HEK293 (cell line): Measurements from ENCODE around the gene ITIH2.
"Not testable (repeated sequence)": the region's sequence is repeated elsewhere in the genome, so short reads cannot be mapped to it uniquely, and the experiment has no call there.

Experiments used
- CTCF ChIA-PET: fragments of 350-600 bp; formaldehyde crosslinking; extraction: SDS; loops from one replicate; lab custom pipeline; 2021; ENCODE audit warnings: antibody characterized with exemption; lab: Yijun Ruan, JAX
- POLR2A ChIA-PET: fragments of 300-600 bp; formaldehyde crosslinking; extraction: SDS; loops from one replicate; lab custom pipeline; 2020; ENCODE audit warnings: antibody characterized with exemption, inconsistent platforms; lab: Yijun Ruan, JAX
- H3K27ac ChIP-seq: fragments of 200-500 bp; sonication (Bioruptor generic); 2 replicates; pipeline ENCODE4 v1.5.1; 2014; ENCODE audit warnings: low read depth, low read length, control low read depth, inconsistent platforms; ENCODE audit errors: extremely low read depth
- H3K36me3 ChIP-seq, 2 experiments: fragments of 200-500 bp in 1 of 2; sonication (Bioruptor generic) in 1 of 2; 1 replicate in 1 of 2; 2 replicates in 1 of 2; pipeline ENCODE4 v1.5.1; 2014 to 2017; ENCODE audit warnings: inconsistent platforms in 2 of 2, low read length in 2 of 2; ENCODE audit not compliant: control insufficient read depth in 2 of 2, insufficient read depth in 1 of 2
- H3K4me1 ChIP-seq: fragments of 200-500 bp; sonication (Bioruptor generic); 2 replicates; pipeline ENCODE4 v1.5.1; 2014; ENCODE audit warnings: mild to moderate bottlenecking, low read length, inconsistent platforms; ENCODE audit not compliant: control insufficient read depth, insufficient read depth
- H3K4me3 ChIP-seq: 2 replicates; pipeline ENCODE4 v1.5.1; 2011; ENCODE audit warnings: low read depth, mild to moderate bottlenecking, control low read depth, low read length, moderate library complexity
- H3K9me3 ChIP-seq: fragments of 200-500 bp; sonication (Bioruptor generic); 2 replicates; pipeline ENCODE4 v1.5.1; 2014; ENCODE audit warnings: low read depth, low read length, inconsistent platforms; ENCODE audit not compliant: control insufficient read depth, insufficient read depth
- GLIS1 ChIP-seq: fragments of 450-650 bp; formaldehyde crosslinking; IDR thresholded peaks from 2 replicates; pipeline ENCODE4 v1.5.1; 2016; ENCODE audit warnings: missing biosample characterization, missing genetic modification characterization
- OVOL3 ChIP-seq: fragments of 450-650 bp; formaldehyde crosslinking; IDR thresholded peaks from 2 replicates; pipeline ENCODE4 v1.5.1; 2016; ENCODE audit warnings: missing biosample characterization, missing genetic modification characterization
- SETDB1 ChIP-seq: IDR thresholded peaks from one replicate; pipeline ENCODE4 v1.6.1; 2017; ENCODE audit warnings: mild to moderate bottlenecking, low read length, moderate library complexity, mixed read lengths; ENCODE audit not compliant: insufficient read length
- YY2 ChIP-seq: fragments of 450-650 bp; formaldehyde crosslinking; IDR thresholded peaks from 2 replicates; pipeline ENCODE4 v1.5.1; 2016; ENCODE audit warnings: missing biosample characterization, missing genetic modification characterization
- ZBTB20 ChIP-seq: fragments of 450-650 bp; formaldehyde crosslinking; IDR thresholded peaks from 2 replicates; pipeline ENCODE4 v1.5.1; 2016; ENCODE audit warnings: missing biosample characterization, missing genetic modification characterization
- ZBTB21 ChIP-seq: fragments of 450-650 bp; formaldehyde crosslinking; IDR thresholded peaks from 2 replicates; pipeline ENCODE4 v1.5.1; 2017; ENCODE audit warnings: missing biosample characterization, missing genetic modification characterization
- ZEB2 ChIP-seq: fragments of 450-650 bp; formaldehyde crosslinking; IDR thresholded peaks from 2 replicates; pipeline ENCODE4 v1.5.1; 2016; ENCODE audit warnings: missing biosample characterization, missing genetic modification characterization
- ZNF10 ChIP-seq: fragments of 450-650 bp; formaldehyde crosslinking; IDR thresholded peaks from 2 replicates; pipeline ENCODE4 v1.5.1; 2017; ENCODE audit warnings: missing biosample characterization, missing genetic modification characterization
- ZNF112 ChIP-seq: fragments of 450-650 bp; formaldehyde crosslinking; IDR thresholded peaks from 2 replicates; pipeline ENCODE4 v1.5.0; 2017; ENCODE audit warnings: missing biosample characterization, missing genetic modification characterization
- ZNF146 ChIP-seq: fragments of 450-650 bp; formaldehyde crosslinking; IDR thresholded peaks from 2 replicates; pipeline ENCODE4 v1.5.1; 2016; ENCODE audit warnings: missing biosample characterization, missing genetic modification characterization
- ZNF16 ChIP-seq: fragments of 450-650 bp; formaldehyde crosslinking; IDR thresholded peaks from 2 replicates; pipeline ENCODE4 v1.5.1; 2016; ENCODE audit warnings: low read depth, missing biosample characterization, missing genetic modification characterization
- ZNF211 ChIP-seq: fragments of 450-650 bp; formaldehyde crosslinking; IDR thresholded peaks from 2 replicates; pipeline ENCODE4 v1.5.1; 2016; ENCODE audit warnings: low read depth, missing biosample characterization, missing genetic modification characterization
- ZNF221 ChIP-seq: fragments of 450-650 bp; formaldehyde crosslinking; IDR thresholded peaks from 2 replicates; pipeline ENCODE4 v1.5.1; 2017; ENCODE audit warnings: missing biosample characterization, missing genetic modification characterization, borderline replicate concordance
- ZNF223 ChIP-seq: fragments of 450-650 bp; formaldehyde crosslinking; IDR thresholded peaks from 2 replicates; pipeline ENCODE4 v1.5.1; 2016; ENCODE audit warnings: missing biosample characterization, missing genetic modification characterization
- ZNF350 ChIP-seq: fragments of 450-650 bp; formaldehyde crosslinking; IDR thresholded peaks from 2 replicates; pipeline ENCODE4 v1.5.0; 2017; ENCODE audit warnings: missing biosample characterization, mild to moderate bottlenecking, missing genetic modification characterization
- ZNF548 ChIP-seq: fragments of 450-650 bp; formaldehyde crosslinking; IDR thresholded peaks from 2 replicates; pipeline ENCODE4 v1.5.1; 2016; ENCODE audit warnings: missing biosample characterization, missing genetic modification characterization
- ZNF555 ChIP-seq: fragments of 450-650 bp; formaldehyde crosslinking; conservative IDR thresholded peaks from 2 replicates; pipeline ENCODE4 v1.5.1; 2017; ENCODE audit warnings: missing biosample characterization, mild to moderate bottlenecking, missing genetic modification characterization, inconsistent platforms
- ZNF660 ChIP-seq: fragments of 450-650 bp; IDR thresholded peaks from 2 replicates; pipeline ENCODE4 v1.5.1; 2018; ENCODE audit warnings: missing biosample characterization, mild to moderate bottlenecking, missing genetic modification characterization
- ZNF76 ChIP-seq: fragments of 450-650 bp; formaldehyde crosslinking; IDR thresholded peaks from 2 replicates; pipeline ENCODE4; 2016; ENCODE audit warnings: low read depth, missing biosample characterization, missing genetic modification characterization, borderline replicate concordance
- ZSCAN16 ChIP-seq: fragments of 450-650 bp; formaldehyde crosslinking; IDR thresholded peaks from 2 replicates; pipeline ENCODE4 v1.5.1; 2016; ENCODE audit warnings: missing biosample characterization, missing genetic modification characterization
- ZSCAN23 ChIP-seq: fragments of 450-650 bp; formaldehyde crosslinking; IDR thresholded peaks from 2 replicates; pipeline ENCODE4 v1.5.1; 2016; ENCODE audit warnings: missing biosample characterization, missing genetic modification characterization
- TF ChIP-seq, protein P1 (sequence below): fragments of 450-650 bp; formaldehyde crosslinking; IDR thresholded peaks from 2 replicates; pipeline ENCODE4 v1.5.1; 2016; ENCODE audit warnings: missing biosample characterization, missing genetic modification characterization, borderline replicate concordance
- TF ChIP-seq, protein P2 (sequence below): fragments of 450-650 bp; formaldehyde crosslinking; IDR thresholded peaks from 2 replicates; pipeline ENCODE4 v1.5.1; 2017; ENCODE audit warnings: missing biosample characterization, missing genetic modification characterization

Gene ITIH2

DNA sequence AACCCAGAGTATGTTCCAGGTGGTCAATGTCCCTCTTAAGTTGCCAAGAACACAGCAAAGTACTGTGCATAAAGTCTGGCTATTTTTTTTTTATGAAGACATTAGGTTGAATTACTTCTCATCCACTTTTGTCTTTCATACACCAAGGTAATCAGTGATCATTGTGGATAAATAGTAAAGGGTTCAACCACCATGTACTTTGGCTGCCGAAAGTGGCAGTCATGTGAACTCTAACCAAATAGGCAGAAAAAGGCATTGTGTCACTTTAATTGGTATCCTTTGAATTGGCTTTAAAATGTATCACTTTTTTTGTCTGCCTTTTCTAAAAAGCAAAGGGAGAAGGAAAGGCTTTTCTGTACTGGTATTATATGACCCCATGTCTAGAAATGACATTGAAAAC is 7.3 kb downstream of the ITIH2 start:
- CTCF ChIA-PET: no interaction called here
- Histone ChIP-seq H3K36me3 (no peaks in the 10 kb centered on the region), H3K9me3 (no peaks in the 10 kb centered on the region), H3K4me3 (no peak overlapping the region), H3K4me1 (no peaks in the 10 kb centered on the region), H3K27ac (no peak overlapping the region)
- POLR2A ChIA-PET: no interaction called here
- TF ChIP-seq ZNF211: no peak
- TF ChIP-seq ZNF660 (tag by site-specific recombination): no peak
- no peak for TF ChIP-seq SETDB1
- TF ChIP-seq ZSCAN16 (tag by site-specific recombination): no peak
- no peak for TF ChIP-seq ZNF223
- TF ChIP-seq YY2: no peak
- TF ChIP-seq ZSCAN23: no peak
- TF ChIP-seq ZNF16: no peak
- TF ChIP-seq ZNF555: no peak
- TF ChIP-seq ZBTB21 (tag by site-specific recombination): no peak
- TF ChIP-seq ZNF548 (tag by site-specific recombination): no peak
- TF ChIP-seq ZNF112 (tag by site-specific recombination): no peak
- no peak for TF ChIP-seq OVOL3 (tag by site-specific recombination)
- TF ChIP-seq, protein P1, sequence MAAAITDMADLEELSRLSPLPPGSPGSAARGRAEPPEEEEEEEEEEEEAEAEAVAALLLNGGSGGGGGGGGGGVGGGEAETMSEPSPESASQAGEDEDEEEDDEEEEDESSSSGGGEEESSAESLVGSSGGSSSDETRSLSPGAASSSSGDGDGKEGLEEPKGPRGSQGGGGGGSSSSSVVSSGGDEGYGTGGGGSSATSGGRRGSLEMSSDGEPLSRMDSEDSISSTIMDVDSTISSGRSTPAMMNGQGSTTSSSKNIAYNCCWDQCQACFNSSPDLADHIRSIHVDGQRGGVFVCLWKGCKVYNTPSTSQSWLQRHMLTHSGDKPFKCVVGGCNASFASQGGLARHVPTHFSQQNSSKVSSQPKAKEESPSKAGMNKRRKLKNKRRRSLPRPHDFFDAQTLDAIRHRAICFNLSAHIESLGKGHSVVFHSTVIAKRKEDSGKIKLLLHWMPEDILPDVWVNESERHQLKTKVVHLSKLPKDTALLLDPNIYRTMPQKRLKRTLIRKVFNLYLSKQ (tag by site-specific recombination): no peak
- TF ChIP-seq ZNF76 (tag by site-specific recombination): no peak

DNA sequence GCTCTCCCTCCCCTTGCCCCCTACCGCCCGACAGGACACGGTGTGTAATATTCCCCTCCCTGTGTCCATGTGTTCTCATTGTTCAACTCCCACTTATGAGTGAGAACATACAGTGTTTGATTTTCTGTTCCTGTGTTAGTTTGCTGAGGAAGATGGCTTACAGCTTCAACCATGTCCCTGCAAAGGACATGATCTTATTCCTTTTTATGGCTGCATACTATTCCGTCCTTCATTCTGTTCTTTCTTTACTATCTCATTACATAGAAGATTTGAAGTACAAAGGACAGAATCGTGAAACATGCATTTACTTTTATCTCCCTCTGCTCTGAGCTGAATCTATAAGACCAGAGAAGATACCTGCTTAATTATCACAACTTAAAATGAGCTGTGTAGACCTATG is 8.0 kb downstream of the ITIH2 start:
- H3K9me3 ChIP-seq, CTCF ChIA-PET, POLR2A ChIA-PET, H3K27ac ChIP-seq, H3K4me3 ChIP-seq, H3K4me1 ChIP-seq, H3K36me3 ChIP-seq: not testable (repeated sequence)
- peak; percentile 93 for TF ChIP-seq ZNF146 (tag by site-specific recombination)

DNA sequence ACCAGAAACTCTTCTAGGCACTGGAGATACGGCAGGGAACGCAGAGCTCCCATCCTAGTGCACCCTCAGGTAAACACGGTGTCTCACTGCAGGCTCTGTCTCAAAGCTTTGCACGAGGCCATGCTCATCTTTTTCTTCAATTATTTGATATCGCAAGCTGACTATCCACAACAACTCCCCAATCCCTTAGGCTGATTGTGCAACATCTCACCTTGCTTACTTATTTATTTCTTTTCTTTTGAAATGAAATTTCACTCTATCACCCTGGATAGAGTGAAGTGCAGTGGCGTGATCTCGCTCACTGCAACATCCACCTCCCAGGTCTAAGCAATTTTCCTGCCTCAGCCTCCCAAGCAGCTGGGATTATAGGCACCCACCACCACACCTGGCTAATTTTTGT is 12.4 kb downstream of the ITIH2 start:
- CTCF ChIA-PET: interaction anchor here (0.6 to 0.7 kb wide), 2 partner anchors 55 to 1616 kb away, joined by 6 to 8 read pairs; no protein-coding TSS in a partner anchor
- no peaks in the 10 kb centered on the region for H3K4me1 ChIP-seq
- no peak overlapping the region for H3K27ac ChIP-seq
- H3K36me3 ChIP-seq: no peaks in the 10 kb centered on the region
- TF ChIP-seq ZNF221 (tag by site-specific recombination) (no peak), ZBTB21 (tag by site-specific recombination) (no peak), ZNF10 (tag by site-specific recombination) (no peak)
- TF ChIP-seq, all 188 proteins: peak for 0
- Histone ChIP-seq H3K9me3 (no peaks in the 10 kb centered on the region), H3K4me3 (no peak overlapping the region)
- POLR2A ChIA-PET: no interaction called here

DNA sequence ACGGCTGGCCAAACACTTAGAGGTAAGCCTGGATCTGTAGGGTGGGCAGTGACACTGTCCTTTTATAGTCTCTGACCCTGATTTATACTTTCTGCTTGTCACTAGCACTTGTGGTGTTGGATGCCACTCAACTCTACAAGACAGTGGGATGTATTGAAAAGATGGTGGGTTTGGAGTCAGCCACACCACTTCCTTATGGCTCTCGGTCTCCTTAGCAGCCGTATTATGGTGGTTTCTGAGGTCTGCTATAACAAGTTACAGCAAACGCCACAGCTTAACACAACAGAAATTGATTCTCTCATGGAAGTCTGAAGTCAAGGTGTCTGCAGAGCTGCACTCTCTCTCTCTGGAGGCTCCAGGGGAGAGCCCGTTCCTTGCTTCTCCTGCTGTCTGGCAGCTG is 14.7 kb downstream of the ITIH2 start:
- H3K27ac ChIP-seq: no peak overlapping the region
- H3K4me1 ChIP-seq: no peaks in the 10 kb centered on the region
- no peak for TF ChIP-seq ZNF350 (tag by site-specific recombination)
- TF ChIP-seq OVOL3 (tag by site-specific recombination): no peak
- no peak for TF ChIP-seq ZEB2 (tag by site-specific recombination)
- no peak for TF ChIP-seq GLIS1 (tag by site-specific recombination)
- no peak for TF ChIP-seq ZBTB20
- TF ChIP-seq, protein P2, sequence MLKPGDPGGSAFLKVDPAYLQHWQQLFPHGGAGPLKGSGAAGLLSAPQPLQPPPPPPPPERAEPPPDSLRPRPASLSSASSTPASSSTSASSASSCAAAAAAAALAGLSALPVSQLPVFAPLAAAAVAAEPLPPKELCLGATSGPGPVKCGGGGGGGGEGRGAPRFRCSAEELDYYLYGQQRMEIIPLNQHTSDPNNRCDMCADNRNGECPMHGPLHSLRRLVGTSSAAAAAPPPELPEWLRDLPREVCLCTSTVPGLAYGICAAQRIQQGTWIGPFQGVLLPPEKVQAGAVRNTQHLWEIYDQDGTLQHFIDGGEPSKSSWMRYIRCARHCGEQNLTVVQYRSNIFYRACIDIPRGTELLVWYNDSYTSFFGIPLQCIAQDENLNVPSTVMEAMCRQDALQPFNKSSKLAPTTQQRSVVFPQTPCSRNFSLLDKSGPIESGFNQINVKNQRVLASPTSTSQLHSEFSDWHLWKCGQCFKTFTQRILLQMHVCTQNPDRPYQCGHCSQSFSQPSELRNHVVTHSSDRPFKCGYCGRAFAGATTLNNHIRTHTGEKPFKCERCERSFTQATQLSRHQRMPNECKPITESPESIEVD (tag by site-specific recombination): no peak
- H3K36me3 ChIP-seq: no peaks in the 10 kb centered on the region
- H3K4me3 ChIP-seq: no peak overlapping the region
- no peaks in the 10 kb centered on the region for H3K9me3 ChIP-seq
- ChIA-PET POLR2A (no interaction called here), CTCF (interaction anchor here (0.7 kb wide), 1 partner anchor 688 kb away, joined by 3 read pairs; no protein-coding TSS in a partner anchor)
